ENCODE measurements around the gene HES1.

- TF ChIP-seq CTCF (IDR thresholded peaks at IDR 0.05), result no peak
- TF ChIP-seq POLR2A (IDR thresholded peaks at IDR 0.05), result no peak
- TF ChIP-seq EP300 (IDR thresholded peaks at IDR 0.05), result no peak
These were observed 15.9 kb upstream of the HES1 start for GRCh38 chr3:194119831-194120590.
